NCI-H748 treated with DMSO at 0.1 percent for 48 hours (cell line): ENCODE data around the gene C12orf60.

Experiments used
- DNase-seq: peaks from one replicate; lab custom pipeline; 2025; lab: John Stamatoyannopoulos, UW

The C12orf60 gene

DNA sequence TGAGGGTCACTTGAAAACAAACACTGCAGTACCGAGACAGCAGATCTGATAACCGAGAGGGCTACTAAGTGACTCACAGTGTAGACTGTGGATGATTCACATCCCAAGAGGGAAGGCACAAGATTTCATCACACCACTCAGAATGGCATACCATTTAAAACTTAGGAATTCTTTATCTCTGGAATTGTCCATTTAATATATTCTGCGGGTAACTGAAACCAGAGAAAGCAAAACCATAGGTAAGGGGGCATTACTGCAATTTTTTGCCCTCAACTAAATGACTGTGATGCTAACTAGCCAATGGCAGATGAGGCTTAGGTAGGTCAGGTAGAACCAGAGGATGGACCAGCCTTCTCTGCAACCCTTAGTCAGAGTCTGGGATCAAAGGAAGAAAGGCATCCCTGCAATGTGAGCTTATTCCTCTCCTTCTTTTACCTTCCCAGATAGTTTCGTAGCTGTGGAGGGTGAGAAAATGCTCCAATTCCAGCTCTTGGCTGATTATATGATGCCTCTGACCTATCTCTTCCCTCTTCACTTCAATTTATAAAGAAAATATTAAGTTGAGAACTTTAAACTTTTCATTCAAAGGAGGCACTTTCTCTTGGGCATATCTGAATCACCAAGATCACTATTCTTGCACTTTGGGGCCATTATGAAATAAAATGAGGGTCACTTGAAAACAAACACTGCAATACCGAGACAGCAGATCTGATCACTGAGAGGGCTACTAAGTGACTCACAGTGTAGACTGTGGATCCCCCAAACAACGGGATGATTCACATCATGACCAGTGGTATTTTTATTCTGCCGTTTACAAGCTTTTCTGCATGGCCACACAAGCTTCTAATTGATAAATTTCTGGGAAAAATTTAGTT is 33.1 kb downstream of the C12orf60 start:
- no peak for DNase-seq

- DNase-seq, result no peak
Measured at GRCh38 chr12:14839262-14839661, 35.8 kb downstream of the C12orf60 start.

DNA sequence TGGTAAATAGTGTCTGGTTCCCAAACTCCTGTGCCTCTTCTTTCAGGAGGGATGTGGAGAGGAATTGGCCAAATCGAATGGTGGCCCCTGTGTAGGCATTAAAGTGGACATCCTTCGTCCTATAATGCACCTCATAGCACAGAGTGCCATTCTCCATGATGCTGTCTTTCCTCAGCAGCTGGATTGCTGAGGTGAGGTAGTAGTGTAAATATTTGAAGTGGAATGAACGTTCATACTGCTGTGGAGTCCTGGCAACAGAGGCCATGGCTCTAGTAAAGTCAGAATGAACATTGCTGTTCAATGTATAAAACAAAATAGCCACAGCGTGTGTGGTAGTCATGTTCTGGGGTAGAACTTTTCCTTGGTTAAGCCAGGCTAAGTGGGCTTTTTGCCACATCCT is 37.1 kb downstream of the C12orf60 start:
- DNase-seq, result no peak

DNA sequence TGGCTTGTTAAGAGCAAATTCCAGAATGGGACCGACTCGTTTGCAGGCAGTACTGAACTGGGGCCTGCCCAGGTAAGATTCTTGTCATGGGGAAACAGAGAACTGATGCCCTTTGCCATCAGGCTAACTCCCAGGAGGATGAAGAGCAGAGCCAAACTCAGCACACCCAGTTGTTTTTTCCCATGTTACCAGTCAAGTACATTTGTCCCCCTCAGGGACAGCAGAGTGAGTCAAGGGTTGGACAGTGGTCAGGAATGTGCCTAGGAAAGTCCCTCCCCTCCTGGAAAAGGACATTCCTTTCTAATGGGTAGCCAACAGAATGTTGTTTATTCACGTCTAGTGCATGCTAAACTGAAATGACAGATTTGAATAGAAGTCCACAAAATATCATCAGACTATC is 38.3 kb downstream of the C12orf60 start:
- DNase-seq, result no peak

- no peak for DNase-seq
Measured at GRCh38 chr12:14842315-14842714, 38.8 kb downstream of the C12orf60 start.

DNA sequence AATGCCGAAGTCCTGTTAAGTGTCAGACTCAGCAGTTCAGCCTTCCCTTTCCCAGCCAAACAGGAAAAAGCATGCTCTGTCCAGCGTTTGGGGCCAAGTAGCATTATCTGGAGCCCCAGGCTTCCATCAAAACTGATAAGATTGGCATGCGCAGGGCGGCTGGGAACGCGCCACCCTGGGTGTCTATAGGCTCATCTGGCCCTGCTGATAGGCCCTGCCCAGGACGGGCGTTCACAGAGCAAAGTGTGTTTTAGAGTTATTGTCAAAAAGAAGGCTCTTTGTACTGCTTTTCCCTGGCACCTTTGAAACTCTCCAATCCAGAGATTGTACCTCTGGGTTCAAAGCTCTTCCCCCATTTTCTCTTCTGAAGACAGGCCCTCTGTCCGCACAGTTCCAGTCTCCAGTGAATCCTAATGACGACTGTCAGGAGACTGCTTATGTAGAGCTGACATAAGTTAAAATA is 40.0 kb downstream of the C12orf60 start, which contains the start of gene ART4:
TSS of gene ART4 (minus strand) at position 102 of the 463 bp plus-strand sequence. CDS start 413 bp downstream, outside the sequence.
- no peak for DNase-seq

GRCh38 chr12:14844401-14844800 is 40.9 kb downstream of the C12orf60 start:
- no peak for DNase-seq

GRCh38 chr12:14845350-14845750 is 41.9 kb downstream of the C12orf60 start:
- DNase-seq, result peak; percentile 22

- no peak for DNase-seq
Measured at GRCh38 chr12:14846042-14846587, 42.6 kb downstream of the C12orf60 start.

DNA sequence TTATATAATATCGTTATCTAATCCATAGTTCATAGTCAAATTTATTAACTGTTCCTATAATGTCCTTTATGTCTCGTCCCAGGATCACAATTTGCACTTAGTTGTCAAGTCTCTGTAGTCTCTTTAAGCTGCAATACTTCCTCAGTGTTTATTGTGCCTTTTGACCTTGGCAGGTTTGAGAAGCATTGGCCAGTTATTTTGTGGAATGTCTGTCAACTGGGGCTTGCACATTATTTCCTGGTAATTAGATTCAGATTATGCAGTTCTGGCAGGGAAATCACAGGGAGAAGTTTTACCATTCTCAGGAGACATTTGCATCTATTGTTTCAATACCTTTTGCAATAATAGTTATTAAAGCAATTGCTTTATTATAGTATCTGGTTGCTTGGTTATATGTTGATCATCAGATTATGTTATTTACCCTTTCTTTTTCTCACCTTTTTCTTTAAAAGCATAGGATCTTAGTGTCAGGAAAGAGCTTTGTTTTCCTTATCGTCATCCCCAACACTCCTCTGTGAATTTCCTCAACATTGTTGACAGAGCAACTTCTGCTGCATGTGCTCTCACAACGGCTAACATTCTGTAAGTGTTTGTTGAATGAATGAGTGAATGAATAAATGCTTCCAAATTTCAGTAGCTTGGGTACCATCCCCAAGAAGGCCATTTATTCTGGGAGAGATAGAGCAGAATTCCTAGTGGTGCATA is 43.6 kb downstream of the C12orf60 start:
- no peak for DNase-seq

DNA sequence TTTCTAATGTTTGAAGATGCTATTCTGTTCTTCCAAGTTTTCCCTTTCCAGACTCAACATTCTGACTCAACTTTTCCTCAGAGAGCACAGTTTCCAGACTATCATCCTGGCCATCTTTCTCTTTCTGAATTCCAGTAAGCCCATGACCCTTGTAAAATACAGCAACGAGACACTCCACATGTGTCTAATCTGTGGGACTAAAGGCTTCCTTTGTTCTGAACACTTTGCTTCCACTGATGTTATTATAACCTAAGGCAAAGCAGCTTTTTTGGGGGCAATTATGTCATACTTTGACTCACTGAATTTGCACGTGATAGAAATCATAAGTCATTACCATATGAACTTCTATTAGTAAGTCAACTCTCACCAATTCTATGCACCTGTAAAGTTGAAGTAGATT is 46.2 kb downstream of the C12orf60 start:
- no peak for DNase-seq

GRCh38 chr12:14850929-14851663 is 47.6 kb downstream of the C12orf60 start:
- no peak for DNase-seq

- no peak for DNase-seq
Measured at GRCh38 chr12:14852880-14853279, 49.4 kb downstream of the C12orf60 start.

GRCh38 chr12:14853961-14854360 is 50.5 kb downstream of the C12orf60 start:
- no peak for DNase-seq

GRCh38 chr12:14854586-14855183 is 51.2 kb downstream of the C12orf60 start:
- DNase-seq, result no peak

GRCh38 chr12:14858513-14858912 is 55.0 kb downstream of the C12orf60 start:
- no peak for DNase-seq

- no peak for DNase-seq
Measured at GRCh38 chr12:14860490-14860889, 57.0 kb downstream of the C12orf60 start.

DNA sequence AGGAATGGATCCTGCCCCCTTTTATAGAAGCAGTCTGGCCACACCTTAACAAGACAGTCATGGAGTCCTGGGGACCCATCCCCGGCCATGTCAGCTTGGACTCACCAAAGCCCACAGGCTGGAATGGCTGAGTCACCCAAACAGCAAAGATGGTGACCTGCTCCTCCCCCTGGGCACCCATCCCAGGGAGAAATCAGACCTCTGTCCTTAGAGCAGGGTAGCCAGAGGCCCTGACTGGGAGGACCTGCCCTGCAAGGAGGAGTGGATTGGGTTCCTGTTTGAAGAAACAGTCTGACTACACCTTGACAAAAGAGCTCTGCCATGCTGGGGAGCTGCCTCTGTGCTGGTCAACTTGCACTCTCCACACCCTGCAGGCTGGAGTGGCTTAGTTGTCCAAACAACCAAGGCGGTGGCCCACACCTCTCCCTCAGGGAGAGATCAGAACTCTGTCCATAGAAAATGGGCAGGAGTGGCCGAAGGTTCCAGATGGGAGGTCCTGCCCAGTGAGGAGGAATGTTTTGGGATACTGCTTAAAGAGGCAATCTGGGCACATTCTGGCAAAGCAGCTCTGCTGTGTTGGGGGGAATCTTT is 65.5 kb downstream of the C12orf60 start:
- no peak for DNase-seq

- DNase-seq, result no peak
Measured at GRCh38 chr12:14871247-14871646, 67.8 kb downstream of the C12orf60 start.

DNA sequence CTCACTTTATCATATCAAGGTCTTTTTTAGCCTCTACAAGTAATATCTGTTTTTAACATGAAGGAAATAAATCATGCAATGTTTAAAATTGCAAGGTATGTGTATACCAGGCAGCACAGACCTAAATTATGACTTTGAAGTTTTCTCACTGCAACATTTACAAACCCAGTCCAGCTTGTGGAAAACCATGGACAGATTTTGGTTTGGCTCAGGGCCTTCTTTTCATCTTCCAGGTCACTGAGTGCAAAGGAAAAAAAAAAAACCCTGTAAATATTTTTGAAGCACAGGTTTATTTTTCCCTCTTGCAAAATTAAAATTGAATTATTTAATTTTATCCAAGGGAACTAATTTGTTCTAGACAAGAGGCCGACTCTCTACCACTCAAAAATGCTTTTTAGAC is 68.4 kb downstream of the C12orf60 start:
- no peak for DNase-seq
